Measurements from ENCODE around the gene NTM. TPM values are rescaled to one million over a fixed set of nuclear protein-coding genes. Genes with fewer than 3 reads are reported as not detected.

The NTM gene
- total and polyA plus RNA-seq, 2 donors from 2014 or later, result 0.92 to 10.3 TPM

- DNase-seq (no peak), FAIRE-seq (no peak)
- H3K9ac ChIP-seq (ENCODE audit: low read length in 3 of 3), result no peak overlapping the region
- intact Hi-C loops (cut with DNase I), result no loop called here
- no peak overlapping the region for H3K4me3 ChIP-seq (ENCODE audit: low read length in 3 of 3)
- peaks cover 0 to 1% (median 0%) of the 10 kb centered on the region in 3 donors for H3K9me3 ChIP-seq (ENCODE audit: control insufficient read depth in 2 of 3, insufficient read depth in 1 of 3, low read length in 3 of 3)
- no peaks in the 10 kb centered on the region for H3K4me1 ChIP-seq (ENCODE audit: control insufficient read depth in 2 of 3, insufficient read depth in 2 of 3, low read depth in 1 of 3, low read length in 3 of 3)
- no peak overlapping the region for H3K27ac ChIP-seq (ENCODE audit: low read depth in 2 of 2, low read length in 2 of 2)
- TF ChIP-seq CTCF (IDR thresholded peaks at IDR 0.05; ENCODE audit: borderline replicate concordance, extremely low read depth, insufficient read depth), result no peak
- H3K36me3 ChIP-seq (ENCODE audit: control insufficient read depth in 2 of 3, insufficient read depth in 3 of 3, low read length in 3 of 3), result no peaks in the 10 kb centered on the region
- no peaks in the 10 kb centered on the region for H3K27me3 ChIP-seq (ENCODE audit: control insufficient read depth, insufficient read depth, low read length)
These were observed 43.0 kb upstream of the NTM start for GRCh38 chr11:131327421-131327820.

- FAIRE-seq (no peak), DNase-seq (no peak)
- intact Hi-C loops (cut with DNase I), result no loop called here
- Histone ChIP-seq H3K4me3 (ENCODE audit: low read length in 3 of 3) (no peak overlapping the region), H3K9ac (ENCODE audit: low read length in 3 of 3) (no peak overlapping the region), H3K4me1 (ENCODE audit: control insufficient read depth in 2 of 3, insufficient read depth in 2 of 3, low read depth in 1 of 3, low read length in 3 of 3) (no peaks in the 10 kb centered on the region), H3K36me3 (ENCODE audit: control insufficient read depth in 2 of 3, insufficient read depth in 3 of 3, low read length in 3 of 3) (no peaks in the 10 kb centered on the region), H3K27me3 (ENCODE audit: control insufficient read depth, insufficient read depth, low read length) (no peaks in the 10 kb centered on the region), H3K27ac (ENCODE audit: low read depth in 2 of 2, low read length in 2 of 2) (no peak overlapping the region), H3K9me3 (ENCODE audit: control insufficient read depth in 2 of 3, insufficient read depth in 1 of 3, low read length in 3 of 3) (peaks cover 0 to 1% (median 0%) of the 10 kb centered on the region in 3 donors)
- TF ChIP-seq CTCF (IDR thresholded peaks at IDR 0.05; ENCODE audit: borderline replicate concordance, extremely low read depth, insufficient read depth), result no peak
These were observed 41.6 kb upstream of the NTM start for GRCh38 chr11:131328843-131329242.

- no peaks in the 10 kb centered on the region for H3K4me1 ChIP-seq (ENCODE audit: control insufficient read depth in 2 of 3, insufficient read depth in 2 of 3, low read depth in 1 of 3, low read length in 3 of 3)
- intact Hi-C loops (cut with DNase I), result no loop called here
- H3K36me3 ChIP-seq (ENCODE audit: control insufficient read depth in 2 of 3, insufficient read depth in 3 of 3, low read length in 3 of 3), result no peaks in the 10 kb centered on the region
- H3K4me3 ChIP-seq (ENCODE audit: low read length in 3 of 3), result no peak overlapping the region
- FAIRE-seq, result no peak
- H3K27me3 ChIP-seq (ENCODE audit: control insufficient read depth, insufficient read depth, low read length), result no peaks in the 10 kb centered on the region
- TF ChIP-seq CTCF (IDR thresholded peaks at IDR 0.05; ENCODE audit: borderline replicate concordance, extremely low read depth, insufficient read depth), result no peak
- no peak for DNase-seq
- no peak overlapping the region for H3K9ac ChIP-seq (ENCODE audit: low read length in 3 of 3)
- H3K9me3 ChIP-seq (ENCODE audit: control insufficient read depth in 2 of 3, insufficient read depth in 1 of 3, low read length in 3 of 3), result peaks cover 0 to 1% (median 0%) of the 10 kb centered on the region in 3 donors
- no peak overlapping the region for H3K27ac ChIP-seq (ENCODE audit: low read depth in 2 of 2, low read length in 2 of 2)
These were observed 39.4 kb upstream of the NTM start for GRCh38 chr11:131331010-131331409.

- FAIRE-seq, result no peak
- Histone ChIP-seq H3K27me3 (ENCODE audit: control insufficient read depth, insufficient read depth, low read length) (no peaks in the 10 kb centered on the region), H3K4me3 (ENCODE audit: low read length in 3 of 3) (no peak overlapping the region), H3K9ac (ENCODE audit: low read length in 3 of 3) (no peak overlapping the region), H3K4me1 (ENCODE audit: control insufficient read depth in 2 of 3, insufficient read depth in 2 of 3, low read depth in 1 of 3, low read length in 3 of 3) (no peaks in the 10 kb centered on the region), H3K36me3 (ENCODE audit: control insufficient read depth in 2 of 3, insufficient read depth in 3 of 3, low read length in 3 of 3) (no peaks in the 10 kb centered on the region), H3K9me3 (ENCODE audit: control insufficient read depth in 2 of 3, insufficient read depth in 1 of 3, low read length in 3 of 3) (peaks cover 0 to 1% (median 0%) of the 10 kb centered on the region in 3 donors), H3K27ac (ENCODE audit: low read depth in 2 of 2, low read length in 2 of 2) (no peak overlapping the region)
- TF ChIP-seq CTCF (IDR thresholded peaks at IDR 0.05; ENCODE audit: borderline replicate concordance, extremely low read depth, insufficient read depth), result no peak
- no peak for DNase-seq
- intact Hi-C loops (cut with DNase I), result no loop called here
These were observed 38.9 kb upstream of the NTM start for GRCh38 chr11:131331546-131331945.
